NCI-H1694 treated with DMSO at 0.1 percent for 48 hours (cell line): ENCODE measurements around the gene RPS4Y1.
"Not testable (repeated sequence)": the region's sequence is repeated elsewhere in the genome, so short reads cannot be mapped to it uniquely, and the experiment has no call there.

Experiments used
- DNase-seq: peaks from one replicate; lab custom pipeline; 2025; lab: John Stamatoyannopoulos, UW

The RPS4Y1 gene

GRCh38 chrY:2841471-2841893 is at the start of gene RPS4Y1:
Gene RPS4Y1, plus strand, starts transcription at chrY:2841602. Its CDS starts 23 bp downstream, at chrY:2841625.
- DNase-seq, result no peak

DNA sequence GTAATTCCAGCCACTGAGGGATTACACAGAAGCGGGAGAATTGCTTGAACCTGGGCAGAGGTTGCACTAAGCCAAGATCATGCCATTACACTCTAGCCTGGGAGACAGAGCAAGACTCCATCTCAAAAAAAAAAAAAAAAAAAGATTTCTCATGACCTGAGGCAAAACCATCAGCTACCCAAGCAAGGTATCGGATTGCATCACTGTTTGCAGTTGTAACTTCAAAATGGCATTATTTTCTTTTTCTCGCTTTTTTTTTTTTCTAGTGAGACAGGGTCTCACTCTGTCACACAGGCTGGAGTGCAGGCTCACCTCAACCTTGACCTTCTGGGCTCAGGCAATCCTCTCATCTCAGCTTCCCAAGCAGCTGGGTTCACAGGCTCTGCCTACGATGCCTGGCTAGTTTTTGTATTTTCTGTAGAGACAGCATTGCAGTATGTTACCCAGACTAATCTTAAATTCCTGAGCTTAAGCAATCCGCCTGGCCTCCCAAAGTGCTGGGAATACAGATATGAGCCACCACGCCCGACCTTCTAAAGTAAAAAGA is 44.4 kb upstream of the RPS4Y1 start:
- no peak for DNase-seq

DNA sequence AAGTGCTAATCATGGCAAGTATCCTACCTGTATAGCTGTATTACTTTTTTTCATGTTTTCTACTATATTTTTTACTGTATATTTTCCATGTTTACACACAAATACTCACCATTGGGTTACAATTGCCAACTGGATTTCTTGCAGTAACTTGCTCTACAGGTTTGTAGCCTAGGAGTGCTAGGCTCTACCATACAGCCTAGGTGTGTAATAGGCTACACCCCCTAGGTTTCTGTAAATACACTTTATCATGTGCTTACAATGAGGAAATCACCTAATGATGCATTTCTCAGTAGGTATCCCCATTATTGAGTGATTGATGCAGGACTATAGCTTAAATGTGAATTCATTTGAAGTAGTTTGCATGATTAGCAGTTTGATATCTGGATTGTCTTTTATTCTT is 43.4 kb upstream of the RPS4Y1 start:
- DNase-seq, result no peak

DNA sequence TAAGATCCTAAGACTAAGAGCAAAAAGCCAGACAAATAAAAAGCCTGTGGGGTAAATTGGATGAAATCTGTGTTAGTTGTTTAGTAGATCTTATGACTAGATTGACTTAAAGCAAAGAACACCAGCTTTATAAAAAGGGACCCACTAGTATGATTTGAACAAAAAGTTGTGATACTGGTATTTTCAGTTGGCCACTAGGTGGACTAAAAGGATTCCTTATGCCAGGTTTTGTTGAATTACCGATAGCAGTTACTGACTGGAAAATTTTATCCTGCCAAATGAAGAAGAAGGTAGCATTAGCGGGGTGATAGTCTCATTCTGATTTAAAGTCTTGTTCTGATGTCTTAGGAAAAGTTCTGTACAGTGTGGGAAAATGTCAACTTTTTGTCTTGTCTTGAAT is 41.2 kb upstream of the RPS4Y1 start:
- no peak for DNase-seq

DNA sequence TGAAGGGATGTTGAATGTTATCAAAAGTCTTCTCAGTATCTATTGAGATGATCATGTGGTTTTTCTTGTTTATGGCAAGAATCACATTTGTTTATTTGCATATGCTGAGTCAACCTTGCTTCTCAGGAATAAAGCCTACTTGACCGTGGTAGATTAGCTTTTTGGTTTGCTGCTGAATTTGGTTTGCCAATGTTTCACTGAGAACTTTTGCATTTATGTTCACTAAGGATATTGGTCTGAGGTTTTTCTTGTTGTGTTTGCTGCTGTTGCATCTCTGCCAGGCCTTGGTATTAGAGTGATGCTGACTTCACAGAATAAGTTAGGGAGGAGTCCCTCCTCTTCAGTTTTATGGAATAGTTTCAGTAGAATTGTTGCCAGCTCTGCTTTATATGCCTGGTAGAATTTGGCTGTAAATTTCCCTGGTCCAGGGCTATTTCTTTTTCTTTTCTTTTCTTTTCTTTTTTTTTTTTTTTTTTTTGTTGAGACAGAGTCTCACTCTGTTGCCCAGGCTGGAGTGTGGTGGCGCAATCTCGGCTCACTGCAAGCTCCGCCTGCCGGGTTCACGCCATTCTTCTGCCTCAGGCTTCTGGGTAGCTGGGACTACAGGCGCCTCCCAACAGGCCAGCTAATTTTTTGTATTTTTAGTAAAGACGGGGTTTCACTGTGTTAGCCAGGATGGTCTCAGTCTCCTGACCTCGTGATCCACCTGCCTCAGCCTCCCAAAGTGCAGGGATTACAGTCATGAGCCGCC is 24.1 kb upstream of the RPS4Y1 start:
- DNase-seq, result not testable (repeated sequence)

DNA sequence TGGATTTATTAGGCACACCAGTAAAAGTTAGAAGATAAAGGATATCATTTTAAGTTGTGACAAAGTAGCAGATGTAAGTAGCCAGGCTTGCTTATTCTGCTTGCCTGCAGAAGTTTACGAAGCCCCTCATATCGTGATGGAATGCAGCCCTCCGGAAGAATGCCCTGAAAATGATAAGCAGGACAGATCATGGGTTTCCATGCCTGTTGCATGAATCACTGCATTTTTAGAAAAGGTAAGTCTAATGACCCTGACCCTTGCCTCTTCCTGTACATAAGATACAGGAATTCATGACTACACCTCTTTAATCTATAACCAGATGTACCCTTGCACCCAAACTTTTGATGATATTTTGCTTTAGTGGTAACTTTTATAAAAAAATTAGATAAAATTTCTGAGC is 16.9 kb upstream of the RPS4Y1 start:
- DNase-seq, result no peak

- DNase-seq, result no peak
These were observed 12.9 kb upstream of the RPS4Y1 start for GRCh38 chrY:2828497-2828896.

- DNase-seq, result no peak
These were observed 6.2 kb upstream of the RPS4Y1 start for GRCh38 chrY:2835230-2835629.

GRCh38 chrY:2837078-2837477 is 4.3 kb upstream of the RPS4Y1 start:
- no peak for DNase-seq

DNA sequence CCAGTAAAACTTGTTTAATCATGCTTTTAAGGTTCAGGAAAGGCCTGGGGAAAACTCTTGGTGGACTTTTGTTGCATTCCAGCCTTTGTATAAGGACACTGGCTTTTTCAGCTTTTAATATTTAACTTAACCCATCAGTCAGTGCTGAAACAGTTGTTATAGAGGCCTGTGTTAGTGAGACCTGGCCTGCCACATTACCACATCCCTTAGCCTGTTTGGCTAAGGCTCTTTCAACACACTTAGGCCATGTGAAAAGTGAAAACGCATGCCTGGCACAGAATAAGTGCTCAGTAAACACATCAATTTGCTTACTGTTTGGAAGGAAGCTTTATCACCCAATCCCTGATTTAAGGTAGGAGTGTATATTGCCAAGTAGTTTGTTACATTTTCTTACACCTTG is 3.5 kb upstream of the RPS4Y1 start:
- no peak for DNase-seq

DNA sequence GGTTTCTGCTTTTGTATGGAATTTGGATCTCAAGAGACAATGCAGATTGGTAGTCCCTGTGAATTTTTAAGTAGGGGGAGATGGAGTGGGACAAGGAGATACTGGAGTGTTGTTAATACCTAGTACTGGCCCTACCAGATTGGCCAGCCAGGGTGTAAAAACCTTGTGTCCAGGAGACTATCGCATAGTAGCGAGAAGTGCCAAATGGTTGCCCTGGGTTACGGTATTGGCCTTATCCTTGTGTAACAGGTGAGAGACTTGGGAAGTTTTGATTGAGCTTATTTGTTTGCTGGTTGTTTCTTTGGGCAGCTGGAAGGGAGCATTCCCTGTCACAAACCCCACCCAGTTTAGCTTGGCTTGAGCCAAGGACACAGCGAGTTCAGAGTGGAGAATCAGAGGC is 5.4 kb downstream of the RPS4Y1 start:
- no peak for DNase-seq

GRCh38 chrY:2848384-2848783 is 7.0 kb downstream of the RPS4Y1 start:
- no peak for DNase-seq

GRCh38 chrY:2849368-2849767 is 8.0 kb downstream of the RPS4Y1 start:
- no peak for DNase-seq

GRCh38 chrY:2854145-2854774 is 12.9 kb downstream of the RPS4Y1 start:
- no peak for DNase-seq

GRCh38 chrY:2857068-2857467 is 15.7 kb downstream of the RPS4Y1 start:
- DNase-seq, result no peak

GRCh38 chrY:2857686-2858085 is 16.3 kb downstream of the RPS4Y1 start:
- no peak for DNase-seq

DNA sequence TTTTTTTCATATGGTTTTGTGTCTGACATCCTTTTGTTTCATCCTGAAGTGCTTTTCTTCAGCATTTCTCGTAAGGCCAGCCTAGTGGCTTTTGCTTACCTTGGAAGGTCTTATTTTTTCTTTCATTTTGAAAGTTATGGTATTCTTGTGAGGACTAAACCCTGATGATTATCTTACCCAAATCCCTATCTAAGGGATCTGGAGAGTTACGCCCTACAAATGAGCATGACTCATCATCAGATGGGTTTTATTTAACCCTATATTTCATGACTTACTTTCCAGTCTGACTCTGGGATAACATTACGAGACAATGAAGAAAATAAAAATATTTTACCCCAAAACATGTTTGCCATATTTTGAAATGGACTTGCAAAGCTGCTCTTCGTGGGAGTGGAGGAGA is 18.4 kb downstream of the RPS4Y1 start:
- DNase-seq, result no peak

GRCh38 chrY:2860511-2860910 is 19.1 kb downstream of the RPS4Y1 start:
- DNase-seq, result no peak

GRCh38 chrY:2866581-2866980 is 25.2 kb downstream of the RPS4Y1 start:
- no peak for DNase-seq

DNA sequence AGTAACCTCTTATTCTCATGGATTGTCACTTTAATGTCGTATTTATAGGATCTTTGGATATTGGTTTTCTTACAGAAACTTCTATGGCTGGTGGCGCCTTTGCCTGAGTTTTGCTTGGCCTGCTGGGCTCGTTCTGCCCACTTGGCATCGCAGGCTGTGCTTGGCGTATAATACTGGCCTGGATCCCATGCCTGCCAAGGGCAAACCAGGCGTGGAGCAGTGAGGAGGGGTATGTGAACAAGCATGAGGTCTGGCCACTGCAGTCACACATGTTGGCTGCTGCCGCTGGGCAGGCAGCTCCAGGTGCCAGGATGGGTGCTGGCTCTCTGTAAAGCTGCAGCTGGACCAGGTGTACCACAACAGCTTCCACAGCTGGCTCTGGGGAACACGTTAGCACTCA is 26.1 kb downstream of the RPS4Y1 start:
- no peak for DNase-seq

- DNase-seq, result no peak
These were observed 26.7 kb downstream of the RPS4Y1 start for GRCh38 chrY:2868035-2868607.

DNA sequence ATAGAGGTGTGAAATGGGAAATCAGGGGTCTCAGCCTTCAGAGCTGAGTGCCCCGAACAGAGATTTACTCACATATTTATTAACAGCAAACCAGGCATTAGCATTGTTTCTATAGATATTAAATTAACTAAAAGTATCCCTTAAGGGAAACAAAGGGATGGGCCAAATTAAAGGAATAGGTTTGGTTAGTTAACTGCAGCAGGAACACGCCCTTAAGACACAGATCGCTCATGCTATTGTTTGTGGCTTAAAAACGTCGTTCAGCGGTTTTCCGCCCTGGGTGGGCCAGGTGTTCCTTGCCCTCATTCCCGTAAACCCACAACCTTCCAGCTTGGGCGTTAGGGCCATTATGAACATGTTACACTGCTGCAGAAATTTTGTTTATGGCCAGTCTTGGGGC is 30.8 kb downstream of the RPS4Y1 start:
- not testable (repeated sequence) for DNase-seq

- no peak for DNase-seq
These were observed 32.8 kb downstream of the RPS4Y1 start for GRCh38 chrY:2874211-2874610.
